Heart right ventricle (tissue), 16 donors: ENCODE data around the gene ARHGEF7. TPM values are rescaled to one million over a fixed set of nuclear protein-coding genes. Genes with fewer than 3 reads are reported as not detected.

ENCODE experiments used
- ATAC-seq, 8 donors: fragments of 200-7000 bp; cut with Tn5 transposase; one replicate each; pipeline ENCODE4 v1.9.1; 2020; ENCODE audit warnings: mild to moderate bottlenecking in 8 of 8, moderate library complexity in 8 of 8, moderate number of reproducible peaks in 1 of 8
- DNase-seq, 2 donors: peaks; one replicate each; pipeline ENCODE4 v3.0.0-alpha.2; 2020
- H3K27ac ChIP-seq, 10 donors: fragments of 200-600 bp; sonication (generic) in 2 of 10; one replicate each; pipeline versions ENCODE4 v1.5.0 to v1.8.0; 2020 to 2022; ENCODE audit warnings: mild to moderate bottlenecking in 3 of 10
- H3K27me3 ChIP-seq, 7 donors: fragments of 200-600 bp; one replicate each; pipeline ENCODE4 v1.8.0; 2021 to 2022; ENCODE audit warnings: mild to moderate bottlenecking in 2 of 7
- H3K36me3 ChIP-seq, 9 donors: fragments of 200-600 bp; sonication (generic) in 1 of 9; one replicate each; pipeline versions ENCODE4 v1.5.0 to v1.8.0; 2020 to 2022; ENCODE audit warnings: mild to moderate bottlenecking in 2 of 9
- H3K4me1 ChIP-seq, 9 donors: fragments of 200-600 bp; sonication (generic) in 1 of 9; one replicate each; pipeline versions ENCODE4 v1.5.0 to v1.8.0; 2020 to 2022; ENCODE audit warnings: mild to moderate bottlenecking in 4 of 9
- H3K4me3 ChIP-seq, 10 donors: fragments of 200-600 bp; sonication (generic) in 2 of 10; one replicate each; pipeline versions ENCODE4 v1.5.0 to v1.8.0; 2020 to 2022; ENCODE audit warnings: mild to moderate bottlenecking in 7 of 10, moderate library complexity in 2 of 10
- H3K9me3 ChIP-seq, 11 donors: fragments of 200-600 bp in 10 of 11; sonication (generic) in 2 of 11; one replicate each; pipeline versions ENCODE4 v1.5.0 to v1.8.0; 2013 to 2022; ENCODE audit warnings: mild to moderate bottlenecking in 2 of 11, control low read depth in 1 of 11, moderate library complexity in 1 of 11
- CTCF ChIP-seq, 9 donors: fragments of 200-600 bp; sonication (generic) in 2 of 9; IDR thresholded peaks; one replicate each; pipeline versions ENCODE4 v1.5.0 to v1.8.0; 2021 to 2022; ENCODE audit warnings: antibody characterized with exemption in 9 of 9, mild to moderate bottlenecking in 5 of 9, moderate library complexity in 1 of 9
- WGBS, 2 donors: extraction: QIAGEN DNeasy Blood & Tissue Kit; methylation state at CpG; one replicate each; pipeline ENCODE4 v1.1.7; 2013; ENCODE audit warnings: inconsistent platforms in 1 of 2; 5-methylcytosine and 5-hydroxymethylcytosine counted together
- intact Hi-C, 10 donors: fragments of 100-400 bp; cut with DNase I; formaldehyde crosslinking; loops; one replicate each; pipeline versions ENCODE4 v1.11.1 to v1.14.2; 2022
- polyA plus RNA-seq, 2 donors: library from polyadenylated mRNA; stranded (reverse); fragments of 200-250 nt; gene quantifications; one replicate each; pipeline ENCODE4 v1.2.3, GENCODE V29; 2013
- total RNA-seq, 10 donors: library from RNA; stranded (reverse); fragmentation: NEBNext Ultra II Directional in 3 of 10; extraction: Animal tissue kit (Norgen Biotek cat#: 25700) in 3 of 10; gene quantifications; one replicate each; pipeline versions ENCODE4 v1.2.1 to v1.2.4, GENCODE V29; 2021 to 2023
- donor health status: Arrhythmogenic right ventricular cardiomyopathy.
- donor health status: ischemic (EF 13 %, LVEDD 7.1; RV severe dilation, severe dysfunction).
- donor health status: healthy with polysubstance abuse.
- donor health status: DM: no; HTN: yes; CAD: no.
- donor health status: DM: no; HTN: no; CAD: no.
- donor health status: ischemic (EF 25% LVEDD 6.9; RV normal size, moderate dysfunction).
- donor health status: ischemic (EF 25% LVEDD 5.7; RV mildly dilated, moderate dysfunction).
- donor health status: healthy.
- donor health status: DM: yes; HTN: yes; CAD: no.
- donor health status: Ischemic cardiomyopathy.
- donor health status: ischemic (EF 35%, LVEDD 5.7; RV mildly dilated, moderate dysfunction).
- donor health status: nonischemic (EF 11% LVEDD 7.7; RV severe dilation, severe dysfunction).
- donor health status: DM: yes; HTN: yes; CAD: no.
- donor health status: PGD.
- donor health status: ischemic (EF 29% LVEDD 5.4; RV normal size, mild dysfunction).
- donor health status: nonischemic (EF 23%, LVEDD 6.1; RV moderate dilation, normal function).

The ARHGEF7 gene
- total and polyA plus RNA-seq, 12 donors, result 18.4 to 56.6 (median 43.1) TPM

- H3K4me3 ChIP-seq, result no peak overlapping the region
- no peak for ATAC-seq
- peaks cover 0 to 53% (median 16%) of the 10 kb centered on the region in 9 donors for H3K4me1 ChIP-seq
- H3K27ac ChIP-seq, result no peak overlapping the region
- intact Hi-C loops, result loop anchor here in 3 of 10 donors (5.0 kb wide), 2 partner anchors 32 to 97 kb away; no protein-coding TSS in a partner anchor
- H3K9me3 ChIP-seq, result no peaks in the 10 kb centered on the region
- no peak for DNase-seq
- H3K36me3 ChIP-seq, result no peaks in the 10 kb centered on the region
- H3K27me3 ChIP-seq, result peaks cover 0 to 34% (median 12%) of the 10 kb centered on the region in 7 donors
- no peak for TF ChIP-seq CTCF (IDR thresholded peaks at IDR 0.05)
Observed at GRCh38 chr13:111119966-111120365, 4.9 kb downstream of the ARHGEF7 start.

- Histone ChIP-seq H3K27ac (no peak overlapping the region), H3K4me1 (peaks cover 0 to 53% (median 16%) of the 10 kb centered on the region in 9 donors), H3K27me3 (peaks cover 0 to 34% (median 12%) of the 10 kb centered on the region in 7 donors), H3K9me3 (no peaks in the 10 kb centered on the region), H3K4me3 (no peak overlapping the region), H3K36me3 (no peaks in the 10 kb centered on the region)
- no peak for TF ChIP-seq CTCF (IDR thresholded peaks at IDR 0.05)
- 70 to 71% methylated on average over 12 of the region's 12 CpGs for WGBS, 2 donors
- DNase-seq (no peak), ATAC-seq (no peak)
- intact Hi-C loops, result no loop called here
Observed at GRCh38 chr13:111120422-111120821, 5.3 kb downstream of the ARHGEF7 start.

- peaks cover 0 to 32% (median 11%) of the 10 kb centered on the region in 7 donors for H3K27me3 ChIP-seq
- WGBS, 2 donors, result 79 to 87% methylated on average over 8 of the region's 8 CpGs
- intact Hi-C loops, result no loop called here
Observed at GRCh38 chr13:111120913-111121312, 5.8 kb downstream of the ARHGEF7 start.

GRCh38 chr13:111121506-111121905, 6.4 kb downstream of the ARHGEF7 start:
- Histone ChIP-seq H3K4me3 (no peak overlapping the region), H3K27me3 (peaks cover 0 to 26% (median 5%) of the 10 kb centered on the region in 7 donors), H3K9me3 (no peaks in the 10 kb centered on the region), H3K4me1 (peaks cover 0 to 47% (median 12%) of the 10 kb centered on the region in 9 donors), H3K36me3 (no peaks in the 10 kb centered on the region), H3K27ac (no peak overlapping the region)
- DNase-seq (no peak), ATAC-seq (no peak)
- intact Hi-C loops, result no loop called here
- no peak for TF ChIP-seq CTCF (IDR thresholded peaks at IDR 0.05)
- WGBS, 2 donors, result 85 to 91% methylated on average over 16 of the region's 16 CpGs

More at GRCh38 chr13:111120913-111121312, 5.8 kb downstream of the ARHGEF7 start:
- no peaks in the 10 kb centered on the region for H3K36me3 ChIP-seq
- H3K27ac ChIP-seq, result no peak overlapping the region
- H3K4me1 ChIP-seq, result peaks cover 0 to 53% (median 15%) of the 10 kb centered on the region in 9 donors
- no peak for ATAC-seq
- H3K4me3 ChIP-seq, result no peak overlapping the region
- DNase-seq, result no peak
- H3K9me3 ChIP-seq, result no peaks in the 10 kb centered on the region
- no peak for TF ChIP-seq CTCF (IDR thresholded peaks at IDR 0.05)
